Astrocyte of the hippocampus (primary cell): ENCODE measurements around the gene PRM2.

Source experiments
- DNase-seq: peaks from one replicate; pipeline ENCODE4 v3.0.0; 2011; ENCODE audit warnings: low read depth, low spot score

Gene PRM2

DNA sequence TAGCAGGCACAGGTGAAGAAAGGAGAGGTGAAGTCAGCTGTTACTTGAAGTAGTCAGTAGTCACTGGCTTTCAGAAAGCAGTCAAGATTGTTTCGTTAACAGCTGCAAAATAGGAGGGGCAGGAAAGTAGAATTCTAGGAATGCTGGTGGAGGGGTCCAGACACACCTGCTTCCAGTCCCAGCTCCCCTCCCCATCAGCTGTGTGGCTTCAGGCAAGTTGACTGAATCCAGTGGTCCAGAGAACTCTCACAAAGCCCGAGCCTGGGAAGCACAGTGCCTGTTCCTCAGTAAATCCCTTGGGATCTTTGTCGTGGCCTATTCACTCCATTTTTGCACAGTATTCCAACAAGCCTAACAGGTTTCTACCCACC lies 15.7 kb downstream of the PRM2 start:
- no peak for DNase-seq

DNA sequence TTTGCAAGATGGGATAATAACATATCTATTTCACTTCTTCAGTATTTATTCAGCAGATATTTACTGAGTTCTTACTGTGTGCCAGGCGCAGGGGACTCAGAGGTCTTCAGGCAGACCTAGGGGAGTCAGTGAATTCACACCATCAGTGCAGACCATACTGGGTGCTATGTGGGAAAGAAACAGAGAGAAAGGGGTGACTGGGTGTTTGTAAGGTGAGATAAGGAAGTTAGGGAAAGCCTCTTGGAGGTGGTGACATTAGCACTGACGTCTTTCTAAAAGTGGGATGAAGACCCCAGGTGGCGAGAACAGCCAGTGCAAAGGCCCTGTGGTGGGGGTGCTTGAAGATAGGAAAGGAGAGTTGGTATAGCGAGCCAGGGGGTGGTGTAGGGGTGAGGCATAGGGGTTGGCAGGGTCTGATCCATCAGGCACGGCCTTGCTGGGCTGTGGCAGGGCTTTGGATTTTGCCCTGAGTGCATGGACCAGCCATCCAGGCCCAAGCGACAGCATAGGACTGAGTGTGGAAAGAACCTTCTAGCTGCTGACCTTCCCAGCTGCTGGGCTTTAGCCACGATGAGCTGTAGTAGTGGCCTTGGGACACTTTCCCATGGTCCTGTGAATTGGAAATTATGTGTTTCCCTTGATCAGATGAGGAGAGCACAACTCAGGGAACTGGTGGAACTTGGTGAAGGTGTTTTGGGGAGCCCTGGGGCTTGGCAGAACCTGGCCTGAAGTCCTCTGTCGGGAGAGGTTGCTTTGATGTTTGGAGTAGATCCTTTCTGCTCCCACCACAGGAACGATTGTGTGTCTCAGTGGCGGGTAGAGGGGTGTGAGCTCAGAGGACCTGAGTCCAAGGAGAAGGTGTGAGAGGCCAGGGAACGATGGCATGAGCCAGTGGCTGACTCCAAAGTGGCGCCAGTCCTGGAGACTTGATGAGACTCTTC lies 16.4 kb downstream of the PRM2 start:
- DNase-seq, result no peak

DNA sequence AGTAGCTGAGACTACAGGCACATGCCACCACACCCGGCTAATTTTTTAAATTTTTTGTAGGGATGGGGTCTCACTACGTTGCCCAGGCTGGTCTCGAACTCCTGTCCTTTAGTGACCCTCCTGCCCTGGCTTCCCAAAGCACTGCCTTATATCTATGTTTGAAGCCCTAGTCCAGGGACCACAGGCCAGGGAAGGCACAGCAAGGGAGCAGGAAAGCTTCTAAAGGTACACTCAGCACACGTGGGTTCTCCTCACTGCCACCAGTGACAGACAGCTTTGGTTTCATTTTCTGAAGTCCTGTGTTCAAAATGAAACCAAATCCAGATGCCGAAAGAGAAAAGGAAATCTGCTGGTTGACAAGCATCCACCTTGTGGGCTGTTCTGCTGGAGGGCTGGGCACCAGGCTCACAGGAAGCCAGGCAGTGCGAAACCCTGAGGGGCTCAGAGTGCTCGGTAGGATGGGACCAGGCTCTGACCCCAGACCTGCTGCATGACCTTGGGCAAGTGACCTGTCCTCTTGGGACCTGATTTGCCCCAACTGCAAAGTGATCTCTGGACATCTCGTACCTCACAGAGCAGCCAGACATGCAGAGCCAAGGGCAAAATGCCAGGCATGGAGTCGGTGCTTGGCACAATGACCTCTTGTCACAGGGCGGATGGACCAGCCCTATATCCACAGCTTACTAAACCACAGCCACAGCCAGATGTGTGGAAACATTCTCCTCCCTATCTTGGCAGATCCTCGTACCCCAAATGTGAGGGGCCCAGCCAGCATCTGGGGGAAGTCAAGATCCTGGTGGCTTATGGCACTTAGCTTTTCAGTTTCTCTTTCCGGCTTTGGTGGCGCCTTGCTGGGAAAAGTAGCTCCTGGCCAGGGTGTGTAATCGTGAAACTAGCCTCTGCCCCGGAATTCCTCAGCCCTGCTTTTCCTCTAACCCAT lies 17.5 kb downstream of the PRM2 start:
- DNase-seq, result no peak

DNA sequence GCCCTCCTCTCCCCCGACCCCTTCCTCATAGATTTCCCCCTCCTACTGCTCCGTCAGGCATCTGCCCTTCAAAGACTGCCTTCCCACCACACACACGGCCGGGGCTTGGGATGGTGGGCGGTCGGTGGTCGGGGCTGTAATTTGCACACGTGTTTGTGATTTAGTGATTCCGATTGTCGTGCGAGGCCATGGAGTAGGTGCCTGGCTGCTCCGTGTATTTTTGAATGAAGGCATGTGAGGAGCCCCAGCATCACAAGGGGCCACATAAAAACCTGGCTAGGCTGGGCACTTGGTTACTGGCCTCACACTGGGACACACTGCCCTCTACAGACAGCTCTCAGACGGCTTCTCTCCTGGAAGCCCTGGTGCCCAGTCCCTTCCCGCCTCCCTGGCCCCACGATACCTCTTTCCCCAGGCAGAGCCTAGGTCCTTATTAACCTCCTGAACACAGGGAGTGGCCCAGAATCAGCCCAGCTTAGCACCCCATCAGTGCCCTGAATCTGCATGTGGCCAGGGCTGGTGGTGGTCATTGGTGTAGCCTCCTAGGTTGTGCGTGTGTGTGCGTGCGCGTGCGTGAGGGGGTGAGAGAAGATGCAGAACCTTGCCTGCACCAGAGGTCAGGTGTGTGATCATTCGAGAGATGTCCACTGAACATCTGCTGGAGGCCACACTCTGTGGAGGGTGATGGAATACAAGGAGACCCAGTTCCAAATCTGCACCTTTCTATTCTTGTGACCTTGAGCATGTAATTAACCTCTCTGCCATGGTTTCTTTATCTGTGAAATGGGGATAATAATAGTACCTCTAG lies 18.9 kb downstream of the PRM2 start:
- DNase-seq, result peak; percentile 88

DNA sequence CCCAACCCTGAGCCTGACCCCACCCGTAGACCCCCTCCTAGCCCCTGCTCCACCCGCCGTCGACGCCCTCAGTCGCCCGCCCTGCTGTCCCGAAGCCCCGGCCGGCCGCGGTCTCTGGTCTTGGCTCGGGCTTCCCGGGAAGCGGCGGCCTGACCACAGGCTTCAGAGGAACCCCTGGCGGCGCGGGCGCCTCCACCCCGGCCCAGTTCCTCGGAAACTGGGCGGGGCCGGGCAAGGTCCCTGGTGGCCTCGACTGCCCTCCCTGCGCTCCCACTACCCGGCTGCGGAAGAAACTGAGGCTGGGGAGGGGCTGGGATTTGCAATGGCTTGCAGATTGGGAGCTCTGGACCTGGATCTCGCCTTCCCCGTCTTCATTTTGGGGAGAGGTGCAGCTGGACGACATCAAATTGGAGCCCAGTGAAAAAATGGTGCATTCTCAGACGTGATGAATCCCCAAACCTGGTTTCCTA lies 19.6 kb downstream of the PRM2 start:
- DNase-seq, result peak; percentile 81

DNA sequence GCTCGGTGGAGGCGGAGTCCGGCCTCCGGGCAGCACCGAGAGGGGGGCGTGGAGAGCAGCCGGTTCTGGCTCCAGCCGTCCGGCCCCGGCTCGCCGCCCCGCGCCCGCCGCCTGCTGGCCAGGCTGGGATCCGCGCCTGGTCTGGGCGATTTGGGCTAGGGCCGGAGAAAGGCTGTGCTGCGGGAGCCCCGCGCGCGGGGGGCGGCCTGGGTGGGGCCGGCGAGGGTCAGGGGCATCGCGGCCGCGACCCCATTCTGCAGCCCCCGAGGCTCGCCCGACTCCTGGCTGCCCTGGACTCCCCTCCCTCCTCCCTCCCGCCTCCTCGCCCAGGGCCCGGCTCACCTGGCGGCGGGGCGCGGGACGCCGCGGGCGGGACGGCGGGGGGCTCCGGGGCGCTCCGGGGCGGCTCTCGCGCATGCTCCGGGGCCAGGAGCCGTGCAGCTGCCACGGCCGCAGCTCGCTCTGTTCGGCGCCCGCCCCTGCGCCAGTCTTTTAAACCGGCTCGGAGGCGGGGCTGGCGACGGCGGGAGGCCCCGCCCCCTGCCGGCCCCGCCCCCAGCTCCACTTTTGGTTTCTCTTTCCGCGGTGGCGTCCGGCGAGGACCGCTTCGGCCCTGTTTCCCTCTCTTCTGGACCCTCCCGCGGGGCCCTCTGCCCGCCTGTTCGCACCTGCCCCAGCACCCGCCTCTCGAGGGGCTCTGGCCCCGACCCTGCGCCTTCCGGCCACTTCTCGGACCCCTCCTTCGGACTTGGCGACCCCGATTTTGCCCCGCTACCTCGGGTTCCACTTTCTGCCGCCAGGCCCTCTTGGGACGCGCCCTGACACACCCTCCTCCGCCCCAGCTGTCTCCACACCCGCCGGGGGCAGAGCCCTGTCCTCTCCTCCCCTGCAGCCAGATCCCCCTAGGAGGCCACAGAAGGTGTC lies 20.3 kb downstream of the PRM2 start, which contains the start of gene SOCS1:
Gene SOCS1 (minus strand): TSS at position 468 of the 924 bp plus-strand sequence. CDS start 726 bp downstream, outside the sequence.
- DNase-seq, result peak; percentile 96

DNA sequence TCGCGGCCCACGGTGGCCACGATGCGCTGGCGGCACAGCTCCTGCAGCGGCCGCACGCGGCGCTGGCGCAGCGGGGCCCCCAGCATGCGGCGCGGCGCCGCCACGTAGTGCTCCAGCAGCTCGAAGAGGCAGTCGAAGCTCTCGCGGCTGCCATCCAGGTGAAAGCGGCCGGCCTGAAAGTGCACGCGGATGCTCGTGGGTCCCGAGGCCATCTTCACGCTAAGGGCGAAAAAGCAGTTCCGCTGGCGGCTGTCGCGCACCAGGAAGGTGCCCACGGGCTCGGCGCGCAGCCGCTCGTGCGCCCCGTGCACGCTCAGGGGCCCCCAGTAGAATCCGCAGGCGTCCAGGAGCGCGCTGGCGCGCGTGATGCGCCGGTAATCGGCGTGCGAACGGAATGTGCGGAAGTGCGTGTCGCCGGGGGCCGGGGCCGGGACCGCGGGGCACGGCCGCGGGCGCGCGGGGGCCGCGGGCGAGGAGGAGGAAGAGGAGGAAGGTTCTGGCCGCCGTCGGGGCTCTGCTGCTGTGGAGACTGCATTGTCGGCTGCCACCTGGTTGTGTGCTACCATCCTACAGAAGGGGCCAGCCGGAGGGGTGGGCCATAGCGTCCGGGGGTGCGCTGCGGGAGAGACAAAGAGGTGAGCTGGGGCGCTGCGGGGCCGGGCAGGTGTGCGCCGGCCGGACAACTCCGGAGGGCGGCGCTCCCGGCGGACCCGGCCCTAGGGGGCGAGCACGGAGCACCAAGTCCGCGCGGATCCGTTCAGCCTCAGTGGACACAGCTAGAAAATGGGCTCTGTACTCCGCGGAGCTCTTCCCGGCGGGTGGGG lies 21.2 kb downstream of the PRM2 start:
- peak; percentile 84 for DNase-seq

DNA sequence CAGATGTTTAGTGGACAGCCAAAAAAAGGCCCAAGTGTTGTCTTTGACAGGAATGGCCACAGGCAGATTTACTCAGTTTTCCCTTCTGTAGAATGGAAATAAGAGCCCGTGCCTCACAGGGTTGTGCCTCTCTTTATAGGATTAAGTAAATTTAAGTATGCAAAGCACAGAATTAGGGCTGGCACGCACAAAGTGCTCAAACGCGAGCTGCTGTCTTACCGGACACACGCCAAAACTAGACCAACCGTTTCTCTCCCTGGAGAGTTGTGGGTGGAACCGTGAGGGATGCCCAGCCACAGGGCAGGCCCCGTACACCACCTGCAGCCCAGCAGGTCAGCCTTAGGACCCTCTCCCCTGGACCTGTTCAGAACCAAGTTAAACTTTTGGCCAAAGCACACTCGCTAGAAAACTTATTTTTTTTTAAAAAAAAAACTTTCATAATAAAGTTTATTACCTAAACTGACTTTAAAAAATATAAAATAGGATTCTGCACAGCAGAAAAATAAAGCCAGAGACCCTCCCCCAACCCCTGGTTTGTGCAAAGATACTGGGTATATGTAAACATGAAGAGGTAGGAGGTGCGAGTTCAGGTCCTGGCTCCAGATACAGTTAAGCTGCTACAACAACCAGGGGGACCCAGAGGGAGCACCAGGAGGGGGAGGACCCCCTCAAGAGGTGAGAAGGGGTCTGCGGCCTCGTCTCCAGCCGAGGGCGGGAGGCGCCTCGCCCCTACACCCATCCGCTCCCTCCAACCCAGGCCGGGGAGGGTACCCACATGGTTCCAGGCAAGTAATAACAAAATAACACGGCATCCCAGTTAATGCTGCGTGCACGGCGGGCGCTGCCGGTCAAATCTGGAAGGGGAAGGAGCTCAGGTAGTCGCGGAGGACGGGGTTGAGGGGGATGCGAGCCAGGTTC lies 22.0 kb downstream of the PRM2 start:
- no peak for DNase-seq

DNA sequence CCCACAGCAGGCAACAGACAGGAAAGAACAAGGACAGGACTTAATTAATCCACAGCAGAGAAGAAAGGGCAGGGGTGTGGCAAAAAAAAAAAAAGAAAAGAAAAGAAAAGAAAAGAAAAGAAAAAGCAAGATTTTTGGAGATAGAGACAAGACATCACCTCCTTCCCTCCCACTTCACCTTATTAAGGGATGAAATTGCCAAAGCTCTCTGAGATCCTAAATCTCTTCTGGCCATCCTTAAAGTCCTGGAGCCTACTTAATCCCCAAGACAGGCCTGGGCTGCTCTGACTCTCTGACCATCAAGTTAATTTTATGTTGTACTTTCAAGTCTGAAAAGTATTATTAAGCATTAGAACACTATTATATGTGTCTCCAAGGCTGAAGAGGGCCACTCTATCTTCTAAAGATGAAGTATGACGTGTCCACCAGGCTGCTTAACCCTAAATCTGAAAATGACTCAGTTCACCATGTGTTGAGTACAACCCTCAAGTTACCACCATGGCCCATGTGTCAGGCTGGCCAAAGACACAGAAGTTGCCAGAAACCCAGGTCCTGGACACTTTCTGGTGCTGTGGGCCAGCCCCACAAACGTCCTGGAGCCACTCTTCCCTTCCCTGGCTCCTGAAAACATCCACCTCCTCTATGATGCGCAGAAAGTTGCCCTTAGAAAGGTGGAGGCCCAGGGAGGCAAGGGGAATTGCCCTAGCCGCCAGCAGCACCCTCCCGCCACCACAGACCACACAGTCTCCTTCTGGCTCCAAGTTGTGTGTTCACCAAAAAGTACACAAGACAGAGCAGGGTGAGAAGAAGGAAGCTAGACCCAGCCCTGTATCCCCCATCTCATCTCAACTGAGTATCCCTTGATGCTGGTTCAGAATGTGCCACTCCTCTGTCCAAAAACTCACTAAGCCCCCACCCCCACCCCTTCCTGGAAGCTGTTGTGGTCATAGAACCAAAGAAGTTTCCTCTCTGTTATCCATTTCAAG lies 23.0 kb downstream of the PRM2 start:
- peak; percentile 24 for DNase-seq

DNA sequence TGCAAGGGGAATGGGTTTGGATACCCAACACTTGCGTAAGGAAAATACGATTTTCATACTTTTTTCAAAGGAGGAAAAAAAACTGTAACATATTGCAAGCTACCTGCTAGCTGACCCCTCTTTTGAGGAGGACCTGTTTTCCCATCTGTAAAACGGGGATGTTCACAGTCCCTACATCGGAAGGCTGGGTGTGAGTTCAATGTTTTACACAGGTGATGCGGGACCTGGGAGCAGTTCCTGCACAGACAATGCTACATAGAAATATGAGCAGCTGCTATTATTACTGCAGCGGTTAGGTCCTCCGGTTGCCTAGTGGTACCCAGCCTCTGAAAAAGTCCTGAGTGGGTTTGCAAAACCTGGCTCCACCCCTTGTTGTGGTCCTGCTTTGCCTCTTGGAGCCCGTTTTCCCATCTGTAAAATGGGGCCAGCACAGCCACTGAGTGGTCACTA lies 23.8 kb downstream of the PRM2 start:
- DNase-seq, result no peak

DNA sequence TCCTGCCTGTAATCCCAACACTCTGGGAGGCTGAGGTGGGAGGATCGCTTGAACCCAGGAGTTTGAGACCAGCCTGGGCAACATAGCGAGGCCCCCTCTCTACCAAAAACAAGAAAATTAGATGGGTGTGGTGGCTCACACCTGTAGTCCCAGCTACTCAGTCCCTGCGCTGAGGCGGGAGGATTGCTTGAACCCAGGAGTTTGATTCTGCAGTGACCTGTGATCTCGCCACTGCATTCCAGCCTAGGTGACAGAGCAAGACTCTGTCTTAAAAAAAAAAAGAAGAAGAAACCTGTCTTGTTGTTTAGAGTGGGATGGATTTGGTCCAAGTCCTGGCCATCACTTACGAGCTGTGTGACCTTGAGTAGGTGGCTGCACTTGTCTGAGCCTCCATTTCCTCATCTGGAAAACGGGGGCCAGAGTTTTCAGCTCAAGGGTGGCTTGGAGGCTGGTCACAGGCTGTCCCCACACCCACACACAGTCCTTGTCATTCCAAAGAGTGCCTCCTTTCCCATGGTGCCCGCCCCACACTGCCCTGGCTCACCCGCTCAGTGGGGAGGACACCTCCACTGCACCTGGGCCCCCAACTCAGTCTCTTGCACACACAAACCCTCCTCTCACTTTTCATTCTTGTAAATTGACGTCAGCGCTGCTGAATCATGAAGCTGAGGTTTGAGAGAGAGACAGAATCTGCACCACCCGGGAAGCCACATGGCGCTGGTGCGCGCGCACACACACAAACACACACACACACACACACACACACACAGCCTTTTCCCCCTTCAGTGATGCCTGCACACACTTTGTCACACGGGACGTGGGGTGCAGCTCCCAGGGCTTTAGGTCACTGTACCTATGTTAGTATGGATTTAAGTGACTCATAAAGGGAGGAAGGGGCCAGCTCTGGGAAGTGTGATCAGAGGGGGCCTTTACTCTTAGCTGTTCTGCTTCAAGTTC lies 24.5 kb downstream of the PRM2 start:
- DNase-seq, result peak; percentile 81

DNA sequence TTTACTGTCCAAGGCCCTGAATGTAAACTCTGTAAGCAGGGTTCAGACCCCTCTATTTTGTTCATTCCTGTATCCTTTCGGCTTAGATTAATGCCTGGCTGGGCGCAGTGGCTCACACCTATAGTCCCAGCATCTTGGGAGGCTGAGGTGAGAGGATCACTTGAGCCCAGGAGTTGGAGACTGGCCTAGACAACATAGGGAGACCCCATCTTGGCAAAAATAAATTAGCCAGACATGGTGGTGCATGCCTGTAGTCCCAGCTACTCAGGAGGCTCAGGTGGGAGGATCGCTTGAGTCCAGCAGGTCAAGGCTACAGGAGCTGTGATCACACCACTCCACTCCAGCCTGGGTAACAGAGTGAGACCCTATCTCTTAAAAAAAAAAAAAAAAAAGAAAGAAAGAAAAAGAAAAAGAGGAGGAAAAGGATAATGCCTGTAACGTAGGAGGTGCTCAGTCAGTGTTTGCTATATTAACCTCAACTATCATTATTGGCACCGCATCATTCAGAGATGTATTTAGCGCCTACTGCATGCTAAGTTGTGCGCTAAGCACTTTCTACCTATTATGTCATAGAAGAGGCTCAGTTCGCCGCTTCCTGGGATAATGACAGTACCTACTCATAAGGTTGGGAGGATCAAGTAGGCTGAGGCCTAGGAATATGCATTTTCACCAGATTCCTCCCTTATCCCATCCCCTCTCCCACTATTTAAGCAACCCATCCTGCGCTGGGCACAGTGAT lies 25.3 kb downstream of the PRM2 start:
- no peak for DNase-seq

DNA sequence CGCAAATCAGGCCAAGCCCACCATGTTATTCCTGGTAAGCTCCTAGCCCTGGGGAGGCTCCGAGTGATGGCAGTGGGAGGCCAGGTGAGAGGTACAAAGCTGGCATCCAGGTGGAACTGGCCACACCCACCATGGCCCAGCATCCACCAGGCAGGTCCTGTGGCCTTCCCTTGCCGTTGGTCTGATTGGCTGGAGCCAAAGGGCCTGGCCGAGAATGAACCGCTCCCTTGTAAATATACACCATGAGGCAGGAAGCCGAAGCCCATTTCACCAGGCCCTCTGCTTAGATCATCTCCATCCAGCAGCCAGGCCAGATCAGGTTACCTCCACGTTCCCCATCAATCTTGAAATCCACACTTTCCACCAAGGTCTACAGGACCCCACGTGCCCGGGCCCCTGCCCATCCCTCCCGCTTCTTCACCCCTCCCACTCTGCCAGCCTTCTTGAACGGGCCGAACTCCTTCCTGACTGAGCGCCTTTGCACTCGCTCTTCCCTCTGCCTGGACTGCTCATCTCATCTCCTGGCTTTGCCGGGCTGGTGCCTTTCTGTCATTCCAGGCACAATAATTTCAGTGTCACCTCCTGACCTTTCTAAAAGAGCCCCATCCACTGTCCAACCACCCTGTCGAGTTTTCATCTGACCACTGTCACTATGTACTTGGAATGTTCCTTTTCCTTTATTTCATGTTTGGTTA lies 26.0 kb downstream of the PRM2 start:
- no peak for DNase-seq

DNA sequence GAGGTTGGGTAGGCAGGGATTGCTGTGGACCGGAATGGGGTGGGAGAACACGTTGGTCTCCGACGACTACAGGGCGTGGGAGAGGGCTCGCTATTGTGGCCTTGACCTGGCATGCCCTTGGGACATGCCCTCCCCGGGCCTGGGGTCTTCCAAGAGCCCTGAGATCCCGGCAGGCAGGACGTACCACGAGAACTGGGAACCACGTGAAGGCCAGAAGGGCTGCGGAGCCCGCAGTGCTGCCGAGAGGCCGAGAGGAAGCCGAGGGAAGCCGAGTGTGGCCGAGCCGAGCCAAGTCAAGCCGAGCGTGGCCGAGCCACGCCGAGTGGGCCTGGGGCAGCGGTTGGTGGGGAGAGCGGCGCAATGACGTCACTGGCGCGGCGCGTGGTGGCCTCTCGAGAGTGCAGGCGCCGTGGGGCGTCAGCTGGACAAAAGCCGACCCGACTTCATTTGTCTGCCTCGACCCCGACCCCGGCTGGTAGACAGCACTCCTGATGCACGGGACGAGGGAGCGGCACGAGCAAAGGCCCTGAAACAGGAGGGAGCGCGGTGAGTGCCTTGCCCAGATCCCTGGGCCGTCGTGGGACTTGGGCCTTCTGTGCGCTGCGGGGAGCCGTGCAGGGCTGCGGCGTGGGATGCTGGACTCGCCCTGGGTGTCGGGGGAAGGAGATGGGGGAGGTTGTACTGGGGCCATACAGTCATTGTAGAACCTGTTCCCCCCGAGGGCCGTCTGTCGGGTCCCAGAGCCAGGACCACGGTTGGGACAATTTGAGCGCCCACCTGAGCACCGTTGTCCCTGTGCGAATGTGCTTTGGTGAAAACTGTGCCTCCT lies 26.8 kb downstream of the PRM2 start:
- DNase-seq, result no peak
